IMR-90 (cell line): ENCODE data around the gene ZNF407. TPM values are rescaled to one million over a fixed set of nuclear protein-coding genes. Genes with fewer than 3 reads are reported as not detected.

Source experiments
- ATAC-seq: fragments of 200-7000 bp; cut with Tn5 transposase; 2 replicates; pipeline ENCODE4 v1.9.1; 2020; ENCODE audit warnings: low read depth, mild to moderate bottlenecking, moderate library complexity
- BruUV-seq: library from RNA; stranded (reverse); fragments of 400-500 nt; replicated peaks from 2 replicates; lab custom pipeline; 2021; lab: Mats Ljungman, UMichigan
- CTCF ChIA-PET: fragments of 300-600 bp; formaldehyde crosslinking; extraction: SDS; loops from one replicate; lab custom pipeline; 2021; ENCODE audit warnings: antibody characterized with exemption; lab: Yijun Ruan, JAX
- POLR2A ChIA-PET: fragments of 300-600 bp; sonication (Branson Sonifier 250); formaldehyde crosslinking; loops from one replicate; lab custom pipeline; 2022; ENCODE audit warnings: antibody characterized with exemption; ENCODE audit not compliant: unreplicated experiment; lab: Charles Lee
- DNase-seq: peaks from one replicate; pipeline ENCODE4 v3.0.0; 2013
- H2AFZ ChIP-seq: replicated peaks from 2 replicates; pipeline ENCODE3; 2013; ENCODE audit warnings: low read length, mild to moderate bottlenecking; ENCODE audit not compliant: poor library complexity
- H2AK5ac ChIP-seq: 2 replicates; pipeline ENCODE4 v1.6.1; 2013; ENCODE audit warnings: low read depth, low read length, inconsistent platforms
- H2AK9ac ChIP-seq: replicated peaks from 2 replicates; pipeline ENCODE3; 2013; ENCODE audit warnings: mild to moderate bottlenecking, low read depth, low read length, moderate library complexity; ENCODE audit not compliant: poor library complexity
- H2BK120ac ChIP-seq: 2 replicates; pipeline ENCODE4 v1.6.1; 2013; ENCODE audit warnings: low read depth, low read length, inconsistent platforms
- H2BK15ac ChIP-seq: 3 replicates; pipeline ENCODE4 v1.6.1; 2013; ENCODE audit warnings: low read depth, low read length, inconsistent platforms
- H2BK20ac ChIP-seq: 2 replicates; pipeline ENCODE4 v1.6.1; 2013; ENCODE audit warnings: low read depth, mild to moderate bottlenecking, inconsistent platforms, low read length, moderate library complexity
- H2BK5ac ChIP-seq: 2 replicates; pipeline ENCODE4 v1.6.1; 2013; ENCODE audit warnings: mild to moderate bottlenecking, low read depth, low read length, inconsistent platforms; ENCODE audit not compliant: poor library complexity, severe bottlenecking
- H3K14ac ChIP-seq: replicated peaks from 2 replicates; pipeline ENCODE4 v1.6.1; 2013; ENCODE audit warnings: low read depth, low read length, inconsistent platforms
- H3K18ac ChIP-seq: 2 replicates; pipeline ENCODE4 v1.6.1; 2013; ENCODE audit warnings: low read depth, low read length, control low read depth
- H3K23ac ChIP-seq: 2 replicates; pipeline ENCODE4 v1.6.1; 2013; ENCODE audit warnings: low read depth, low read length, inconsistent platforms
- H3K27ac ChIP-seq: 2 replicates; pipeline ENCODE4 v1.5.1; 2013; ENCODE audit warnings: mild to moderate bottlenecking, control low read depth, low read length; ENCODE audit not compliant: insufficient read depth
- H3K27me3 ChIP-seq: 2 replicates; pipeline ENCODE4 v1.6.1; 2013; ENCODE audit warnings: low read length; ENCODE audit not compliant: control insufficient read depth, insufficient read depth
- H3K36me3 ChIP-seq: 2 replicates; pipeline ENCODE4 v1.6.1; 2013; ENCODE audit warnings: low read length, mixed read lengths; ENCODE audit not compliant: control insufficient read depth, insufficient read depth
- H3K4ac ChIP-seq: 2 replicates; pipeline ENCODE4 v1.6.1; 2013; ENCODE audit warnings: low read depth, low read length, inconsistent platforms
- H3K4me1 ChIP-seq: 2 replicates; pipeline ENCODE4 v1.6.1; 2013; ENCODE audit warnings: low read length, mixed read lengths; ENCODE audit not compliant: control insufficient read depth, insufficient read depth
- H3K4me2 ChIP-seq: 2 replicates; pipeline ENCODE4 v1.6.1; 2013; ENCODE audit warnings: low read depth, mild to moderate bottlenecking, control low read depth, low read length, moderate library complexity
- H3K4me3 ChIP-seq: 2 replicates; pipeline ENCODE4 v1.5.1; 2013; ENCODE audit warnings: low read depth, mild to moderate bottlenecking, control low read depth, low read length, moderate library complexity; ENCODE audit not compliant: insufficient read depth
- H3K56ac ChIP-seq: 2 replicates; pipeline ENCODE4 v1.6.1; 2013; ENCODE audit warnings: low read length, inconsistent platforms; ENCODE audit not compliant: insufficient read depth; ENCODE audit errors: extremely low read depth
- H3K79me1 ChIP-seq, 2 experiments: 2 replicates each; pipeline ENCODE4 v1.6.1; 2013; ENCODE audit warnings: low read length in 2 of 2, inconsistent platforms in 1 of 2, low read depth in 1 of 2
- H3K9ac ChIP-seq: 2 replicates; pipeline ENCODE4 v1.6.1; 2013; ENCODE audit warnings: low read depth, low read length, control low read depth
- H3K9me1 ChIP-seq: 2 replicates; pipeline ENCODE4 v1.6.1; 2013; ENCODE audit warnings: low read length, inconsistent platforms; ENCODE audit not compliant: insufficient read depth
- H3K9me3 ChIP-seq: 2 replicates; pipeline ENCODE4 v1.6.1; 2013; ENCODE audit warnings: low read length; ENCODE audit not compliant: control insufficient read depth, insufficient read depth
- H4K20me1 ChIP-seq: 2 replicates; pipeline ENCODE4 v1.6.1; 2013; ENCODE audit warnings: low read length, inconsistent platforms; ENCODE audit not compliant: insufficient read depth
- H4K5ac ChIP-seq: 2 replicates; pipeline ENCODE4 v1.6.1; 2013; ENCODE audit warnings: mild to moderate bottlenecking, low read depth, low read length, control low read depth
- H4K8ac ChIP-seq, 2 experiments: 2 replicates each; pipeline ENCODE4 v1.6.1; 2013; ENCODE audit warnings: low read depth in 2 of 2, low read length in 2 of 2, control low read depth in 1 of 2, inconsistent platforms in 1 of 2
- H4K91ac ChIP-seq: 2 replicates; pipeline ENCODE4 v1.6.1; 2013; ENCODE audit warnings: low read depth, low read length, inconsistent platforms; ENCODE audit not compliant: insufficient read depth
- CHD1 ChIP-seq: IDR thresholded peaks from 2 replicates; pipeline ENCODE4 v1.6.1; 2012; ENCODE audit warnings: low read depth, low read length, improper control_type of control experiment
- WGBS, 2 experiments: methylation state at CpG; one replicate each; pipeline versions ENCODE4 v1.1.5 to v1.1.7; 2013; ENCODE audit warnings: missing lambda C conversion rate in 2 of 2; ENCODE audit not compliant: insufficient read length in 1 of 2; ENCODE audit errors: extremely low coverage in 2 of 2; 5-methylcytosine and 5-hydroxymethylcytosine counted together
- dilution Hi-C: fragments of 300-500 bp; cut with HindIII; formaldehyde crosslinking; loops from one replicate; pipeline ENCODE4 v1.14.3; 2018; ENCODE audit warnings: low sequenced_read_pairs; ENCODE audit not compliant: unreplicated experiment
- in situ Hi-C: fragments of 300-500 bp; cut with MboI; formaldehyde crosslinking; loops from 3 replicates; pipeline ENCODE4 v1.14.3; 2019; ENCODE audit warnings: low sequenced_read_pairs, inconsistent platforms, mixed read lengths
- intact Hi-C: fragments of 100-400 bp; cut with micrococcal nuclease; formaldehyde crosslinking; loops from 2 replicates; pipeline ENCODE4 v1.10.0; 2022
- polyA plus RNA-seq, 3 experiments: library from polyadenylated mRNA; depleted of rRNA; stranded (reverse); fragments of >200 nt; gene quantifications; 2 replicates each; pipeline ENCODE4 v1.2.3, GENCODE V29; 2012; ENCODE audit warnings: low replicate concordance in 1 of 3
- total RNA-seq: library from RNA; depleted of rRNA; stranded (reverse); fragments of >200 nt; gene quantifications from 2 replicates; pipeline ENCODE4 v1.2.3, GENCODE V29; 2012

Gene ZNF407
- total and polyA plus RNA-seq, 2 of the 4 experiments (the other 2 are of a cell fraction): 3.1 to 20.1 TPM

DNA sequence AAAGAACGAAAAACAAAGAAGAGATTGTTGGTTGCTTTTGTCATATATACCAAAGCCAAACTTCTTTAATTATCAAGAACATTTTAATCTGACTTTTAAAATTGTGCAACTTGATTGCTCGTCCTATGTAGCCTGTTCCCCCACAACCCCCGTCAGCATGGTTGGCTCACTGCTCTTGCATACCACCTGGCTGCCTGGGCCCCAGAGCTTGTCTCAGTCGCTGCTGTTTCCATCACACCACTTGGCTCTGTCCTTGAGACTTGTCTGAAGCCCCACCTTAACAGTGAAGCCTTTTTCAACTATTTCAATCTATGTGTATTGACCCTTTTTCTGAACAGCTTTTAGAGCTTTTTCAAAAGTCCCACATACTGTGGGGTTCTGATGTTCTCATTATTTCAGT, 270.8 kb downstream of the ZNF407 start:
- ChIA-PET POLR2A (interaction anchor here (0.6 kb wide), 1 partner anchor 50 kb away, joined by 4 read pairs; no protein-coding TSS in a partner anchor), CTCF (no interaction called here)
- no peak overlapping the region for H2BK120ac ChIP-seq
- H2AK9ac ChIP-seq: no peak overlapping the region
- H2AK5ac ChIP-seq: no peak overlapping the region
- dilution Hi-C loops: no loop called here
- no peaks in the 10 kb centered on the region for H3K9me3 ChIP-seq
- BruUV-seq: no TSS peak
- no peak for ATAC-seq
- no peaks in the 10 kb centered on the region for H3K27me3 ChIP-seq
- H4K5ac ChIP-seq: no peak overlapping the region
- no peaks in the 10 kb centered on the region for H3K9me1 ChIP-seq
- TF ChIP-seq CHD1: no peak
- H3K79me1 ChIP-seq: no peaks in the 10 kb centered on the region; a peak in 1 of 4 replicates
- no peak overlapping the region for H3K14ac ChIP-seq
- H2BK15ac ChIP-seq: no peak overlapping the region
- WGBS, 2 experiments: 92% methylated on average over 2 of the region's 4 CpGs; no CpG with 5 or more reads in 1 of the 2 experiments
- intact Hi-C loops: no loop called here
- no peak overlapping the region for H3K9ac ChIP-seq
- H3K4me2 ChIP-seq: no peak overlapping the region
- no peak for DNase-seq
- no peak overlapping the region for H2BK5ac ChIP-seq
- no peaks in the 10 kb centered on the region for H4K20me1 ChIP-seq
- no peak overlapping the region for H3K4me3 ChIP-seq
- no peak overlapping the region for H2BK20ac ChIP-seq
- peaks cover 6% of the 10 kb centered on the region for H3K4me1 ChIP-seq
- no peak overlapping the region for H3K56ac ChIP-seq
- no peak overlapping the region for H3K27ac ChIP-seq
- no peak overlapping the region for H3K4ac ChIP-seq
- H3K23ac ChIP-seq: no peak overlapping the region
- H4K8ac ChIP-seq: no peak overlapping the region
- in situ Hi-C loops: no loop called here
- H3K18ac ChIP-seq: no peak overlapping the region
- H3K36me3 ChIP-seq: no peaks in the 10 kb centered on the region
- H4K91ac ChIP-seq: no peak overlapping the region
- H2AFZ ChIP-seq: no peak overlapping the region
